ENCODE results near the gene KCNQ1.

The KCNQ1 gene

GRCh38 chr11:2582351-2582945 is 137.6 kb downstream of the KCNQ1 start:
- DNase-seq (ENCODE audit: low read depth), result no peak

GRCh38 chr11:2582946-2583604 is 138.3 kb downstream of the KCNQ1 start:
- H3K4me3 ChIP-seq (ENCODE audit: low read length), result no peak overlapping the region
- no peak for TF ChIP-seq CTCF (IDR thresholded peaks at IDR 0.05; ENCODE audit: insufficient read depth, low read depth, low read length, missing control alignments)
- no peak for DNase-seq (ENCODE audit: low read depth)

More at GRCh38 chr11:2582351-2582945, 137.6 kb downstream of the KCNQ1 start:
- H3K4me3 ChIP-seq (ENCODE audit: low read length), result no peak overlapping the region
- no peak for TF ChIP-seq CTCF (IDR thresholded peaks at IDR 0.05; ENCODE audit: insufficient read depth, low read depth, low read length, missing control alignments)

GRCh38 chr11:2583605-2583958 is 138.8 kb downstream of the KCNQ1 start:
- no peak overlapping the region for H3K4me3 ChIP-seq (ENCODE audit: low read length)
- no peak for DNase-seq (ENCODE audit: low read depth)
- no peak for TF ChIP-seq CTCF (IDR thresholded peaks at IDR 0.05; ENCODE audit: insufficient read depth, low read depth, low read length, missing control alignments)

GRCh38 chr11:2584434-2584811 is 139.6 kb downstream of the KCNQ1 start:
- no peak for DNase-seq (ENCODE audit: low read depth)
- H3K4me3 ChIP-seq (ENCODE audit: low read length), result no peak overlapping the region

GRCh38 chr11:2584812-2585565 is 140.2 kb downstream of the KCNQ1 start:
- no peak for TF ChIP-seq CTCF (IDR thresholded peaks at IDR 0.05; ENCODE audit: insufficient read depth, low read depth, low read length, missing control alignments)
- no peak overlapping the region for H3K4me3 ChIP-seq (ENCODE audit: low read length)
- no peak for DNase-seq (ENCODE audit: low read depth)

More at GRCh38 chr11:2584434-2584811, 139.6 kb downstream of the KCNQ1 start:
- no peak for TF ChIP-seq CTCF (IDR thresholded peaks at IDR 0.05; ENCODE audit: insufficient read depth, low read depth, low read length, missing control alignments)

- no peak overlapping the region for H3K4me3 ChIP-seq (ENCODE audit: low read length)
- TF ChIP-seq CTCF (IDR thresholded peaks at IDR 0.05; ENCODE audit: insufficient read depth, low read depth, low read length, missing control alignments), result no peak
- no peak for DNase-seq (ENCODE audit: low read depth)
These were observed 140.8 kb downstream of the KCNQ1 start for GRCh38 chr11:2585566-2586086.

Data from epithelial cell of esophagus (primary cell).